ENCODE data around the gene ACAP2.

GRCh38 chr3:195461594-195462307 is 18.9 kb upstream of the ACAP2 start:
- TF ChIP-seq CTCF (IDR thresholded peaks at IDR 0.05; ENCODE audit: insufficient read depth, low read length) (no peak), POLR2AphosphoS5 (IDR thresholded peaks at IDR 0.05; ENCODE audit: low read depth) (no peak)
